ENCODE results near the gene CASK. TPM values are rescaled to one million over a fixed set of nuclear protein-coding genes. Genes with fewer than 3 reads are reported as not detected.
A peak's percentile ranks its signal among the peaks of the same experiment; 100 is the strongest.
"Not testable (repeated sequence)": the region's sequence is repeated elsewhere in the genome, so short reads cannot be mapped to it uniquely, and the experiment has no call there.

CASK gene
- total and polyA plus RNA-seq, 8 donors: 7.3 to 82.0 (median 32.3) TPM

GRCh38 chrX:41721590-41721989, 201.8 kb downstream of the CASK start:
- WGBS, 5 donors: 81 to 100% (median 81%) methylated on average over 1 of the region's 1 CpG
- Histone ChIP-seq H3K36me3 (no peaks in the 10 kb centered on the region), H3K9me3 (peaks cover 0 to 30% (median 15%) of the 10 kb centered on the region in 4 donors), H3K4me3 (no peak overlapping the region), H3K4me1 (peaks cover 0 to 15% (median 0%) of the 10 kb centered on the region in 4 donors), H3K27me3 (peaks cover 0 to 3% (median 0%) of the 10 kb centered on the region in 3 donors), H3K27ac (no peak overlapping the region)
- TF ChIP-seq POLR2A (IDR thresholded peaks at IDR 0.05) (no peak), EP300 (IDR thresholded peaks at IDR 0.05) (no peak), POLR2AphosphoS5 (IDR thresholded peaks at IDR 0.05) (no peak)
- TF ChIP-seq, protein P1, sequence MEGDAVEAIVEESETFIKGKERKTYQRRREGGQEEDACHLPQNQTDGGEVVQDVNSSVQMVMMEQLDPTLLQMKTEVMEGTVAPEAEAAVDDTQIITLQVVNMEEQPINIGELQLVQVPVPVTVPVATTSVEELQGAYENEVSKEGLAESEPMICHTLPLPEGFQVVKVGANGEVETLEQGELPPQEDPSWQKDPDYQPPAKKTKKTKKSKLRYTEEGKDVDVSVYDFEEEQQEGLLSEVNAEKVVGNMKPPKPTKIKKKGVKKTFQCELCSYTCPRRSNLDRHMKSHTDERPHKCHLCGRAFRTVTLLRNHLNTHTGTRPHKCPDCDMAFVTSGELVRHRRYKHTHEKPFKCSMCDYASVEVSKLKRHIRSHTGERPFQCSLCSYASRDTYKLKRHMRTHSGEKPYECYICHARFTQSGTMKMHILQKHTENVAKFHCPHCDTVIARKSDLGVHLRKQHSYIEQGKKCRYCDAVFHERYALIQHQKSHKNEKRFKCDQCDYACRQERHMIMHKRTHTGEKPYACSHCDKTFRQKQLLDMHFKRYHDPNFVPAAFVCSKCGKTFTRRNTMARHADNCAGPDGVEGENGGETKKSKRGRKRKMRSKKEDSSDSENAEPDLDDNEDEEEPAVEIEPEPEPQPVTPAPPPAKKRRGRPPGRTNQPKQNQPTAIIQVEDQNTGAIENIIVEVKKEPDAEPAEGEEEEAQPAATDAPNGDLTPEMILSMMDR (IDR thresholded peaks at IDR 0.05): no peak
- intact Hi-C loops (cut with DNase I; ENCODE audit: low total_unique reads): no loop called here
- no peak for DNase-seq

- TF ChIP-seq POLR2AphosphoS5 (IDR thresholded peaks at IDR 0.05): no peak
- no peak for TF ChIP-seq POLR2A (IDR thresholded peaks at IDR 0.05)
- Histone ChIP-seq H3K4me1 (peaks cover 0 to 15% (median 0%) of the 10 kb centered on the region in 4 donors), H3K36me3 (no peaks in the 10 kb centered on the region), H3K9me3 (peaks cover 0 to 32% (median 15%) of the 10 kb centered on the region in 4 donors), H3K4me3 (no peak overlapping the region), H3K27ac (peak overlapping the region; percentile 59 to 74 (median 71)), H3K27me3 (peaks cover 0 to 3% (median 0%) of the 10 kb centered on the region in 3 donors)
- peak; percentile 28 to 36 for DNase-seq
- 26 to 61% (median 56%) methylated on average over 3 of the region's 3 CpGs for WGBS, 5 donors
- intact Hi-C loops (cut with DNase I; ENCODE audit: low total_unique reads): no loop called here
Observed at GRCh38 chrX:41720125-41720779, 203.1 kb downstream of the CASK start.

DNA sequence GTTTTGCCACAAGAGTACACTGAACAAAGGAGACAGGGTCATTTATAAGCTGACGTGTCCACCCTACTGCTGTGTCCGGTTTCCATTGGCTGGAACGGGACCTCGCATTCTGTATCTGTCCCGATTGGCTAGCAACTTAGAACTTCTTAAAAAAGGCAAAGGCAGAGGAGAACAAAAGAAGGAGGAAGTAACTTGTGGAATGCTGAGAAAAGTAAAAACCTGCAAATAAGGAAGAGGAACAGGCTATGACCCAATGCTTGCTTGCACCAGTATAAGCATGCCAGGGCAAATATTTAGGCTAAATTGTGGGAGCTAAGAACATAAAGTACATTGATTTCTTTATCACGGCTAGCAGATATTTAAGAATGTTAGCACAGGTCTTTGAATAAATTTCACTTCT, 203.7 kb downstream of the CASK start:
- H3K27me3 ChIP-seq; intact Hi-C loops (cut with DNase I; ENCODE audit: low total_unique reads); H3K4me3 ChIP-seq; H3K36me3 ChIP-seq: not testable (repeated sequence)
- Histone ChIP-seq H3K4me1 (peaks cover 0 to 15% (median 0%) of the 10 kb centered on the region in 4 donors), H3K9me3 (peaks cover 0 to 32% (median 15%) of the 10 kb centered on the region in 4 donors), H3K27ac (peak overlapping the region in 4 of 5 donors; percentile 59 to 72 (median 66))
- DNase-seq: peak in 1 of 2 donors; percentile 37
- TF ChIP-seq POLR2AphosphoS5 (IDR thresholded peaks at IDR 0.05): peak in 1 of 3 donors; percentile 6
- 39 to 76% (median 62%) methylated on average over 6 of the region's 6 CpGs for WGBS, 5 donors

DNA sequence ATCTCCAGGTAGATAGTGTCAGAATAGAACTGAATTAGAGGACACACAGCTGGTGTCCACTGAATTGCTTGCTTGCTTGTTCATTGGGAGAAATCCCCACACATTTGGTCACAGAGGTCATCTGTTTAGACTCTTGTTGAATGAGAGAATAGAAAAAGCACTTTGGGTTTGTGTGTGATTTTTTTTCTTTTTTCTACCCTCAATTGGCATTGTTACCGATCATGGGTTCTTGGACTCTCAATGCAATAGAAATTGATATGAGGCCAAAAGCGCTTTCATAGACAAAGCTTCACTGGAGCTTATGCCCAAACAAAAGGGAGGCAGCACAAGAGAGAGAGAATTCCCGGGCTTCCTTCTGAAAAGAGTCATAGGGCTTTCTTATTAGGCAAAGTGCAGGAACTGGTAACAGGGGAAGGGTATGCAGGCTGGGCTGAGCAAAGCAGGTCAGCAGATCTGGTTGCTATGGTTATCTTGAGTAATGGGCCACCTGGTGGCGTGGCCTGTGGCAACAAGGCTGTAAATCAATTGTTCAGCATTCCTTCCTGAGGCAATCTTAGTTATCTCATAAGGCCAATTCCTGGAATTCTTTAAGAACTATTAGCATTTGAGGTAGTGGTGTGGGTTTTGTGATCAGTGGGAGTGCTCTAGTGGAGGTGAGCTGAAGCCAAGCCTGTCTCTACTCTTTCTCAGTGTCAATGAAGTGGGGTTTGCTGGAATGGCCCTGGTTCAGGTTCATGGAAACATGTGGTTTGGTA, 204.7 kb downstream of the CASK start:
- TF ChIP-seq EP300 (IDR thresholded peaks at IDR 0.05): no peak
- TF ChIP-seq POLR2AphosphoS5 (IDR thresholded peaks at IDR 0.05): no peak
- peaks cover 0 to 32% (median 15%) of the 10 kb centered on the region in 4 donors for H3K9me3 ChIP-seq
- peak overlapping the region; percentile 50 to 72 (median 60) for H3K27ac ChIP-seq
- intact Hi-C loops (cut with DNase I; ENCODE audit: low total_unique reads): no loop called here
- no peaks in the 10 kb centered on the region for H3K36me3 ChIP-seq
- no peak overlapping the region for H3K4me3 ChIP-seq
- no peak for DNase-seq
- peaks cover 0 to 14% (median 0%) of the 10 kb centered on the region in 4 donors for H3K4me1 ChIP-seq
- WGBS, 5 donors: 76 to 92% (median 83%) methylated on average over 4 of the region's 4 CpGs
- peaks cover 0 to 3% (median 0%) of the 10 kb centered on the region in 3 donors for H3K27me3 ChIP-seq

- Histone ChIP-seq H3K27me3 (peaks cover 0 to 3% (median 0%) of the 10 kb centered on the region in 3 donors), H3K4me1 (peaks cover 0 to 5% (median 0%) of the 10 kb centered on the region in 4 donors), H3K9me3 (peaks cover 0 to 32% (median 15%) of the 10 kb centered on the region in 4 donors), H3K4me3 (no peak overlapping the region), H3K36me3 (no peaks in the 10 kb centered on the region), H3K27ac (no peak overlapping the region)
- TF ChIP-seq EP300 (IDR thresholded peaks at IDR 0.05) (no peak), POLR2AphosphoS5 (IDR thresholded peaks at IDR 0.05) (peak in 1 of 3 donors; percentile 20)
- intact Hi-C loops (cut with DNase I; ENCODE audit: low total_unique reads): no loop called here
- 74 to 83% (median 81%) methylated on average over 12 of the region's 12 CpGs for WGBS, 5 donors
- peak in 1 of 2 donors; percentile 34 for DNase-seq
Observed at GRCh38 chrX:41716767-41717473, 206.4 kb downstream of the CASK start.

GRCh38 chrX:41716222-41716621, 207.1 kb downstream of the CASK start:
- 89 to 98% (median 92%) methylated on average over 5 of the region's 5 CpGs for WGBS, 5 donors
- no peak overlapping the region for H3K4me3 ChIP-seq
- peaks cover 0 to 32% (median 15%) of the 10 kb centered on the region in 4 donors for H3K9me3 ChIP-seq
- H3K27ac ChIP-seq: no peak overlapping the region
- H3K27me3 ChIP-seq: peaks cover 0 to 3% (median 0%) of the 10 kb centered on the region in 3 donors
- TF ChIP-seq, protein P1 (IDR thresholded peaks at IDR 0.05): no peak
- TF ChIP-seq POLR2AphosphoS5 (IDR thresholded peaks at IDR 0.05) (no peak), EP300 (IDR thresholded peaks at IDR 0.05) (no peak), POLR2A (IDR thresholded peaks at IDR 0.05) (no peak)
- no peaks in the 10 kb centered on the region for H3K36me3 ChIP-seq
- no peak for DNase-seq
- peaks cover 0 to 5% (median 0%) of the 10 kb centered on the region in 4 donors for H3K4me1 ChIP-seq
- intact Hi-C loops (cut with DNase I; ENCODE audit: low total_unique reads): no loop called here

All from stomach (tissue), 9 donors.